IPS-18a (cell line): ENCODE results near the gene CYRIA.

Experiments
- H3K27ac ChIP-seq: one replicate; pipeline ENCODE4 v1.5.1; 2013; ENCODE audit warnings: low read length
- H3K27me3 ChIP-seq: one replicate; pipeline ENCODE4 v1.6.1; 2013; ENCODE audit warnings: mild to moderate bottlenecking, low read length; ENCODE audit not compliant: control insufficient read depth, insufficient read depth
- H3K36me3 ChIP-seq: one replicate; pipeline ENCODE4 v1.6.1; 2013; ENCODE audit warnings: low read depth, low read length; ENCODE audit not compliant: control insufficient read depth
- H3K4me1 ChIP-seq: one replicate; pipeline ENCODE4 v1.6.1; 2013; ENCODE audit warnings: low read depth, low read length; ENCODE audit not compliant: control insufficient read depth
- H3K4me3 ChIP-seq: one replicate; pipeline ENCODE4 v1.5.1; 2013; ENCODE audit warnings: low read length
- H3K9ac ChIP-seq: one replicate; pipeline ENCODE4 v1.6.1; 2013; ENCODE audit warnings: mild to moderate bottlenecking, low read length, moderate library complexity
- H3K9me3 ChIP-seq: one replicate; pipeline ENCODE4 v1.6.1; 2013; ENCODE audit warnings: low read depth, low read length; ENCODE audit not compliant: control insufficient read depth

Gene CYRIA

DNA sequence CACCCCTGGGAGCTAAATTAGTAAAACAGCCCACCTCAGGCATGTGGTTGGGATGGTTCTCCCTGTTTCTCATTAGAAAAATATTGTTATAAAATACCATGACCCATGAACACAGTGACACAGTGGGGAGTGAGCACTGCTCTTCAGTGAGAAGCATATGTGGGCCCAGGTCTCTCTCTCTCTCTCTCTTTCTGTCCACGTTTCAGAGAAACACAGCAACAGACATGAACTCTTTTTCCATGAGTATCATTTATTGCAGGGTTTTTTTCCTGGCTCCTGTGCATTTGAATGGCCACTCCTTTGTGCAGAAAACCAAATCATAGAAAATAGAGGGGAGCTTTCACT is 41.2 kb downstream of the CYRIA start:
- no peak overlapping the region for H3K27ac ChIP-seq
- H3K4me3 ChIP-seq, result no peak overlapping the region
- no peaks in the 10 kb centered on the region for H3K27me3 ChIP-seq
- H3K9me3 ChIP-seq, result no peaks in the 10 kb centered on the region
- no peak overlapping the region for H3K9ac ChIP-seq
- H3K4me1 ChIP-seq, result peaks cover 16% of the 10 kb centered on the region
- no peaks in the 10 kb centered on the region for H3K36me3 ChIP-seq

DNA sequence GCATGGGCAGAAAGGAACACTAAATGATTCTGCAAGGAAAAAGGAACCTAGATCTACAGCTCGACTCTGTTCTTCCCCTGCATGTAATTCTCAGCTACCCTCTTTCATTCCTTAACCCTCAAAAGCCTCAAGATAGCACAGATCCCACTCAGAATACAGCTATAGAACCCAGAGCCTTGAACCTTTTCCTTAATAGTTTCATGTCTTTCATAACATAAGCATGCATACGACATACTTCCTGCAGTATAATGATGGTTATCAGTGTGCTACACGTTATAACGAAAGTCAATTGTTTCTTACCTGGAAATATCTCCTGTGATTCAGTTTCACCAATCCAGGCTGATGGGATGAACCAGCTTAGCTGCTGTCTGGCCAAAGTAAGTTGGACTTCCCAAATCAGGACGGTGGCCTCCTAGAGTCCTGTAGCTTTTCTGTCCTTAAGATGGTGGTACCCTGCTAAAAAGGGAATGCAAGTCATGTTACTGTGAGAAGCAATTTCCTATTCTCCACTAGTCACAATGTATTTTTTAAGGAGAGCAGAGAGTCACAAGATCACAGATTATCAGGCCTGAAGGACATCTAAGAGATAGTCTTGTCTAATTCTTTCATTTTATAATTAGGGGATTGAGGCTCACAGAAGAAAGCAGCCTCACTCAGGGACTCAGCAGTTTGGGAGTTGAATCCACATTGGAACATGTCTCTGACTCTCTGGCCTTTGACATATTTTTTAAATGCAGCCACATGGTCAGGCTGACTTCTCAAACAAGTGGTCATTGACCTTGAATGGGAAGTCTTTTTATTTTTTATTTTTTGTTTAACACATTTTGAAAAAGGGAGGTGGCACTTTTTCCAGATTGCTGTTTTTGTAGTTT is 41.8 kb downstream of the CYRIA start:
- Histone ChIP-seq H3K9me3 (no peaks in the 10 kb centered on the region), H3K27me3 (no peaks in the 10 kb centered on the region), H3K9ac (no peak overlapping the region), H3K36me3 (no peaks in the 10 kb centered on the region), H3K27ac (no peak overlapping the region), H3K4me3 (no peak overlapping the region), H3K4me1 (peaks cover 16% of the 10 kb centered on the region)

DNA sequence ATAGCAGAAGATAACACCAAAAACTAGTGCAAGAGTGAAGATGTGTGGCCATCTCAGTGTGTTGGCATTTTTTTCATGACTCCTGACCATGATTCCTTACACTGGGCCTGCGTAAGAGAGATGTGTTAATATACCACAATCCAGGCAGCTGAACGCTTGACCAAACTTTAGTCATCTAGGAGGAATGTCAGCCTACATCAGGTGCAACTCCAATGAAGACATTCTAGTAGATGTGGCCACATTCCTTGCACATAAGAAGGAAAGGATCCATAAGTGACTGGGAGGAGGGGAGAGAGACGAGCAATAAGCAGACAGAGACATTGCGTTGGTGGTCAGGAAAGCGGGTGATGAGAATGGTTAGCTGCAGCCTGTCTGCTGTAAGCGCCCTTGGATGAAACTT is 42.6 kb downstream of the CYRIA start:
- peaks cover 16% of the 10 kb centered on the region for H3K4me1 ChIP-seq
- H3K27ac ChIP-seq, result no peak overlapping the region
- H3K27me3 ChIP-seq, result no peaks in the 10 kb centered on the region
- no peaks in the 10 kb centered on the region for H3K36me3 ChIP-seq
- H3K9ac ChIP-seq, result no peak overlapping the region
- no peaks in the 10 kb centered on the region for H3K9me3 ChIP-seq
- H3K4me3 ChIP-seq, result no peak overlapping the region

DNA sequence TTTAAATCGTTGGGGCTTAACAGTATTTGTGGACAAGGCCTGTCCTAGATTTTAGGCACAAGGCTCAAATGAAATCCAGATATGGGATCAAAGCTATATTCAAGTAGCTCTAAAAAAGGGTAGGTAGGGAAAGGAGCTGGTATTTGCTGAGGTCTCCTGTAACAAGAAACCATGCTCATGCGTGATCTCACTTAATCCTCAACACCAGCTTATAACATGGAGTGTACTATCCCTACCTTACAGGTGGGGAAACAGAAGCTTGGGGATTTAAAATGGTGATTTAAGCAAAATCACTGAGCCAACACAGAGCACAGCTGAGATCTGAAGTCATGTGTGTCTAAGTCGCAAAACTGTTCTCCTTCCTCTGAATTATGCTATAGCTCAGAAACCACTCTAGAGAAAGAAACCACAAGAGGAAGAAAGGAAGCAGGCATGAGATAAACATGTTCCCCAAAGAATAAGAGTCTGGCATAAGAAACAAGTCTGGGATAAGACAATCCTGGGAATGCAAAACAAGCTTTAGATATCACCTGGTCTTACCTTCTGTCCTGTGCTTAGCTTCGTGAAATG is 43.1 kb downstream of the CYRIA start:
- H3K9me3 ChIP-seq, result no peaks in the 10 kb centered on the region
- peaks cover 16% of the 10 kb centered on the region for H3K4me1 ChIP-seq
- no peaks in the 10 kb centered on the region for H3K36me3 ChIP-seq
- H3K9ac ChIP-seq, result no peak overlapping the region
- no peak overlapping the region for H3K4me3 ChIP-seq
- no peak overlapping the region for H3K27ac ChIP-seq
- no peaks in the 10 kb centered on the region for H3K27me3 ChIP-seq

DNA sequence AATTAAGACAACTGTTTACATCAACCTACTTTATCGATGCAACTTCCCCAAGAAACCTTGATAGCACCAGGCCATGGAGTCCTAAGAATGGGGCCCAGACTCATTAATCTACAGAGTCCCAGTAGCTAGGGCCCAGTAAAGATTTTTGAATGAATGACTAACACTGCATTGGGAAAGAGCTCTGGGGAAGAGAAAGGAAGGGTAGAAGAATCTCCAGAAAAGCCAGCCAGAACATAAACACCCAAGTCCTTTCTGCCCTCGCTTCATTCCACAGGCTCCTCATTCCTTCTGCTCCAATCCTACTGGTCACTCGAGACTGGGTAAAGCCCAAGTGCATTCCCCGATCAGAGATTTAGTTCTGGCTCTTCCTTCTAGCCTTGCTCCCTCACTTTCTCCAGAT is 44.3 kb downstream of the CYRIA start:
- Histone ChIP-seq H3K9me3 (no peaks in the 10 kb centered on the region), H3K27me3 (no peaks in the 10 kb centered on the region), H3K9ac (no peak overlapping the region), H3K27ac (no peak overlapping the region), H3K36me3 (no peaks in the 10 kb centered on the region), H3K4me1 (peaks cover 16% of the 10 kb centered on the region), H3K4me3 (no peak overlapping the region)

DNA sequence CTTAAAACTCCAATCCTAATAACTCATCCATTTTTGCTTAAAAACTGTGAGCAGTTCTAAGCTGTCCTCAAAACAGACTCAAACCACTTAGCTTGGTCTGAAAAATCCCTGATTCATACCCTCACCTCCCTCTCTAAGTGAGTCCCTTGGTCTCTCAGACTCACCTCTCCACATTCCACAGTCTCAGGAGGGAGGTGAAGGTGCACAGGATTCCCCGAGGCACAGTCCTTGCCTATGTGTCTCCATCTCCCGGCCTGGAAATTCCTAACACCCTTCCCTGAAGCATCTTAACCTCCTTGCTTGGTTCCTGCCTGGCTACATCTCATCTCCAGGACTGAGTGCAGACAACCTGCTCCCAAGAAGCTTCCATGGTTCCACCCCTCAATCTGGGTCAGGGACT is 45.0 kb downstream of the CYRIA start:
- H3K4me3 ChIP-seq, result no peak overlapping the region
- no peaks in the 10 kb centered on the region for H3K9me3 ChIP-seq
- H3K9ac ChIP-seq, result no peak overlapping the region
- peaks cover 12% of the 10 kb centered on the region for H3K4me1 ChIP-seq
- no peak overlapping the region for H3K27ac ChIP-seq
- H3K27me3 ChIP-seq, result no peaks in the 10 kb centered on the region
- H3K36me3 ChIP-seq, result no peaks in the 10 kb centered on the region

DNA sequence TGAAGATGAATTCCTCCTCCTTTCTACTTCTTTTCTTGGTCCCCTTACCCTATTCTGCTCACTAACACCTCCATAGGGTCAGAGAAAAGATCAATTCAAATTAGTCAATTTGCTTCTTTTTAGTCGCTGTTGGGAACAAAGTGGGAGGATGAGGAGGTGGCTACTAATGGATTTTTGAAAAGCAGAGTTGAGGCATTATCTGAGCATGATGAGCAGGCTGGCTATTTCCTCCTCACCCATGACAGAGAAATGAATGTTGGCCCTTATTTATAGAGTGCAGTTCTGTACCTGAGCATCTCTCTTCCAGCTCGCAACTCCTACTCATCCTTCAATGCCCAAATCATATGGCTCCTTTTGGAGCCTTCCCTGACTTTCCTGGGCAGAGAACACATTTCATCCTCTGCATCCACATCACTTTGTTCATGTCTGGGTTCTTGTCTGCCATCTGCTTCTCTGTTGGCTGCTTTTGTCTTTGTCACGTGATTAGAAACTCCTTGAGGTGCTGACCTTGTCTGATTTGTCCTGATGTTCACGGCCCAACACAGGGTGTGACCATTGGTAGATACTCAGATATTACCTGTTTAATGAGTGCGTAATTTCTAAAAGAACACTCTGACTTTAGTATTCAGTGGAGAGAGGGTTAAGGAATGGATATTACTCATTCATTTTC is 45.9 kb downstream of the CYRIA start:
- Histone ChIP-seq H3K4me3 (no peak overlapping the region), H3K36me3 (no peaks in the 10 kb centered on the region), H3K4me1 (peaks cover 4% of the 10 kb centered on the region), H3K9ac (no peak overlapping the region), H3K9me3 (no peaks in the 10 kb centered on the region), H3K27me3 (no peaks in the 10 kb centered on the region), H3K27ac (no peak overlapping the region)

DNA sequence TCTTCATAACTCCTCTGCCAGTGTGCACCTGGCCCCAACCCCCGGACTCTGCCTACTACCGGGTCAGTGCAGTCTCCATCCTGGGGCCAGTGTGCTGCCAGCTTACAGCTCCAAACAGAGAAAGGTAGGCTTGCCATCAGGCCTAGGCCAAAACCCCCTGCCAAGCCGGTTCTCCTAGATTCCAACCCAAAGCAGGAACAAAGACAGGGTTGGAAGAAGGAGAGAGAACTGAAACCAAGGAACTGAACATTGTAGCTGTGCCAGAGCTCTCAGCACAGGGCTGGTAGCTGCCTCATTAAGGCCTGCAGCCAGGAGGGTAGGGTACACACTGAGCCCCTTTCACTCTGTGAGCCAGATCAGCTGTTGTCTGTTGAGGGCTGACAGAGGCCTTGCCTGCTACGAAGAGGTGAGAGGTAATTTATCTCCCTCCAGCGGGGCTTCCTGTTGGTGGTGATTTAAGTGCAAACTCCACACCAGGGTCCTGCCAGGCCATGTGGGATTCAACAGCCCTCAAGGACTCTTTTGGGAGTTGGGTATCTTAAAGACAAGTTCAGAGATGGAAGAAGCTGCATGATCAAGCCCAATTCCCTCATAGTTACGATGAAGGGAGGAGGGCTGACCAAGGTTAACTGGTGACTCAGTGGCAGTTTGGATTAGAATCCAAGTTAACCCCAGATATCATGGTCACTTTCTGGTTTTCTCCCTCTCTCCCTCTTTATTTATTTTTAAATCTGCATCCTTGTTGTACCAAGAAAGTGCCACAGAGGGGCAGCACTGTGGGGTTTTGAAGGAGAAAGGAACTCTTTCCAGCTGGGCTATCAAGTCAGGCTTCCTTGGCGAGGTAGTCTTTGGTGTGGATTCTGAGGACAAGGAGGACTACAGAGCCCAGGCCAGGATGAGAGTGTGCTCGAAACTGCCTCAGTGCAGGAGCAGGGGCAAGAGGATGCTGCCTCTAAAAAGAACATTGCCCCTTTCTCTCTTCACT is 48.1 kb downstream of the CYRIA start:
- Histone ChIP-seq H3K27me3 (no peaks in the 10 kb centered on the region), H3K36me3 (no peaks in the 10 kb centered on the region), H3K4me3 (no peak overlapping the region), H3K27ac (no peak overlapping the region), H3K4me1 (no peaks in the 10 kb centered on the region), H3K9me3 (no peaks in the 10 kb centered on the region), H3K9ac (no peak overlapping the region)
